AML-193 (cell line): ENCODE measurements around the gene NPSR1.
A peak's percentile ranks its signal among the peaks of the same experiment; 100 is the strongest.
"Not testable (repeated sequence)": the region's sequence is repeated elsewhere in the genome, so short reads cannot be mapped to it uniquely, and the experiment has no call there.

Experiments used
- DNase-seq, 2 experiments: peaks; one replicate each; lab custom pipeline; 2025; lab: John Stamatoyannopoulos, UW

Gene NPSR1

DNA sequence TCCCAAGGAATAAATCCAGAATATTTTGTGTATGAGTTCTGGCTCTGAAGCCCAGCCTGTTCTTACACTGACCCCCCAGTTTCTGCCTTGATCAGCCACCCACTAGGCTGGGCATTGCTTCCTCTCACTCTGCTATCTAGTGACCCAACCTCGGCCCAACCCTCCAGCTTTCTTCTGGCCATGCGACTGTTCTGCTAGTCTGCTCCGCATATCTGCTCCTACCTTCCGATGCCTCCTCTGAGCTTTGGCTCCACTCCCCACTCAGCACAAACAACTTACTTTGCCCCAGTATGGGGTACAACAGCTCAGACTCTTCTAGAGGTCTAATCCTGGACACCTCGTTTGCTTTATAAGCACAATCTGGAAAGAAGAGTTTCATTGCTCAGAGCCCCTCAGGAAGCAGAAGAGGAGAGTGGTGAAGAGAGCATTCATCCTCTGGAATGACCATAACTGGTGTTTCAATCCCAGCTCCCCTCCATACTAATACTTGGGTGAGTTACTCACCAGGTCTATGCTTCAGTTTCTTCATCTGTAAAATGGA lies 99.6 kb downstream of the NPSR1 start:
- DNase-seq = no peak

DNA sequence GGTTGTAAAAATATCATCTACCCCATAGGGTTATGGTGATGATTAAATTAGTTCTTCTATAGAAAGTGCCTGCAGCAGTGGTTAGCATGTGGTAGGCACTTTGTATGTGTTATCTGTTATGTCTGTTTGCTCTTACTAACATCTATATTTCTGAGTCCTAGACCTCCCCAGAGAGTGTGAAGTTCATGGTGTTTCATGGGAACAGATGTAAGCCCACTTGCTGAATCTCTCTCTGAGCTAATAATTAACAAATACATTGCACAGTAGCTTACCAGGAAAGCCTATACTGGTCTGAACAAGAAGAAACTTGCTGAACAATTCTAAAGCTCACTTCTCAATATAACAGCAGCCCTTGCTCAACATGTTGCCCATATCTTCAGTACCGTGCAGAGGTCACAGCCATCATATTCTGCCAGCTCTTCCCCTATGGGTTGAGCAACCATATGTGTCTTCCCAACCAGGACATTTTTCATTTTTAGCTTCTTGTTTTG lies 100.1 kb downstream of the NPSR1 start:
- no peak for DNase-seq

DNA sequence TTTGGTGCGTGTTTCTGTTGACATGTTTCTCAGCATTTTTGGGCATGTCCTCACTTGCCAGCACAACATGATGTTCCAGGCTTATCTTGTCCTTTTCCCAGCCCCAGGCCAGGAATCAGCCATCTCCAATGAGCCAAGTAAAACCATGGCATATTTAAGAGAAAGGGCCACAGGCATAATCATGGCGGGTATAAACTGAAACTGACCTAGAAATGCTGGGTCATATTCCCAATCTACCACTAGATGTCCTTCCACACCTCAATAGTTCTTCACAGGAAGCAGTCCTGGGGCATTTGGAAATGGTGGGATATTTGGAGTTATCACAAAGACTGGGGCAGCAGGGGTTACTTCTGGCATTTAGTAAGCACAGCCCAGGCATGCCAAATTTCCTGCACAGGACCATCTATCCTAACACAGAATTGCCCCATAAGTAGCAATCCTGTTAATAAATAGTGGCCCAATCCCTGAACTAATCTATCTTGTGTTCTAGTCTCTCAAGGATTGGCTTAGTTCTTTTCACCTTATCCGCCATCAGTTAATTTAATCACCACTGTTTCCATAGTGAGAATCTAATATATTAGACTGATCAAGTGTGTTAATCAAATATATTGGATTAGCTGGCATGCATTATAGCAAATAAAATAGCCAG lies 101.6 kb downstream of the NPSR1 start:
- DNase-seq = peak; percentile 3 to 22

DNA sequence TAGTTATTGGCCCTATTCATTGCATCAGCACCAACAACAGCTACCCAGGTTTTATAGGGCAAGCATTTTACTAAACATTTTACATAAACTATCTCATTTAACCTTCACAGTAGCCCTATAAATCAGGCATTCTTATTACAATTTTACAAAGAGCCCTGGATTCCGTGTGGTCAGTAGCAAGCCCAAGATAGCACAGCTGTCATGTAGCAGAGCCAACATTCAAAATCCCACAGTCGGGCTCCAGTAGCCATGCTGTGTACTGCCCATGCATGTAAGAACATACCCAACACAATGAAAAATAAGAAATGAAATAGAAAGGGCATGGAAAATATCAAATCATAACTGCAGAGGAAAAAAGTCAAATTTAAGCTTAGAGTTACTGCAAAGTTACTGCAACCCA lies 102.3 kb downstream of the NPSR1 start:
- DNase-seq = no peak

DNA sequence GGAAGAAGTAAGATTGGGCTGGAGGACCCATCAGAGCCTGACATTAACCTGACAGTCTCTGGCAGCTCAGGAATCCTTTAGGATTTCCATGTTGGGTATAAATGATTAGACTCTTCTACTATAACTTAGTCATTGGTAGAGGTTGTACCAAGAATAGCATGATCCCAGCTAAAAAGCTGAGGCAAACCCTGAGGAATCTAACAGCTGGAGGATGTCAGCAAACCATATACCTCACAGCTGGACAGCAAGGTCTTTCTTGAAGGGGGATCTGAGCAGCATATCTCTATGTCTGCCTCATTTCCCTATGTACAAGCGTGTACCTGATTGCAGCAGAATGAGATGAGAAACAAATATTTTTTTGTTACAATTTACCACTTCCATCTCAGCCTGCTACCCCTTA lies 103.2 kb downstream of the NPSR1 start:
- no peak for DNase-seq

DNA sequence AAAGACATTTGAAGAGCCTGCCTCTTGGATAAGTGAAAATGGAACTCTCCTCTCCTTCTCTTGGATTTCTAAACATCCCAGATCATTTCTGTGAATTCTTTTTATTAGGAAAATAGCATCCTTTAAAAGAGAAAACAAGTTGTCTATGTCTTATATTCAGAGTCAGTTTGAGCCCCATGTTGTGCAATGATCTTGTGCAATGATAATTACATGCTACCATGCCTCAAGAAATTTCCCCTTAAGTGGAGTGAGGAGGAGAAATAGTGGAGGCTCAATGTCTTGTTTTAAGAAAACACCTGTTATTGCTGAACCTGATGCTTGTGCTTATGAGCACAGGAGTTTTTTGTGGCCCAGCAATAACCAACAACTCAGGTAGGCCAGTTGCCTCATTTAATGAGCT lies 103.6 kb downstream of the NPSR1 start:
- peak; percentile 1 to 17 for DNase-seq

DNA sequence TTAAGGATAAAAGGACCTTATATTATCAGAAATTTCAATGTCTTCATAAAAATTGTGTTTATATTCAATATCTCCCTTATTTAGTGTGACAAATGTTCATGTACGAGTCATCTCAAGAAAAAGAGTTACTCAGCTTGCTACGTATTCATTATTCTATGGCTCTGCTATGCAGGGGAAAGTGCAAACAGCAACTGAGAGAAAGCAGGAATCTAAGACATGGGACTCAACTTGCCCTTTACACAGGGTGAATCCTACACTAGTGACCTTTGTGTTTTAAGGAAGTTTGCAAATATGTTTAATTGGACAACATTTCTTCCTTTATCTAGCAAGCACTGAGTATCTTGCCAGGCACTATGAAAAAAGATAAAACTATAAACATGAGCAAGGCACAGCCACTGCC lies 104.7 kb downstream of the NPSR1 start:
- DNase-seq = no peak

DNA sequence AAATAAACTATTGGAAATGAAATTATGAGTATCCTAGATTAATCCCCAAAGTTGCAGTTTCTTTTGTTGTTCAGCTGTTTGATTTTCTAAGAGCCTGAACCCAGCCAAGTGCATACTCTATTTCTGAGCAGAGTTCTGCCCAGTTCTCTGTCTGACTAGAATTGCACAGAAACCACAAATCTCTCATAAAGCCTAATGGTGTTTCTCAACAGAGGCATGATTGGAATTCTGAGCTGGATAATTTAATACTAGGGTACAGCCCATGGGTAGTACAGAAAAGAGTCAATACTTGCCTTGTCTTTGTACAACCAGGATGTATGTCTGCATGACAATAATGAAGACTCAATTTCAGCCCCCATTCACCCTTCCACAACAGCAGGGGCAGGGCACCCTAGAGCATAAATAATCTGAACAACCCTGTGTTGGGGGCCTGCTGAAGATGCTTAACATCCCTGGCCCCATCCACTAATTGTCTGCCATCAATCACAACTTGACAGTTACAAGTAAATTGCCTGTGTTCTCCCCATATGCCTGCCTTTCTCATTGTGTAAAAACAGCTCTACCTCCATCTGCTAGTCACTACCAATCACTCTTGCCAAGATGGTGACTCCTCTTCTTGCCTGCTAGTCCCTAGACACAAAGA lies 114.4 kb downstream of the NPSR1 start:
- DNase-seq = no peak

DNA sequence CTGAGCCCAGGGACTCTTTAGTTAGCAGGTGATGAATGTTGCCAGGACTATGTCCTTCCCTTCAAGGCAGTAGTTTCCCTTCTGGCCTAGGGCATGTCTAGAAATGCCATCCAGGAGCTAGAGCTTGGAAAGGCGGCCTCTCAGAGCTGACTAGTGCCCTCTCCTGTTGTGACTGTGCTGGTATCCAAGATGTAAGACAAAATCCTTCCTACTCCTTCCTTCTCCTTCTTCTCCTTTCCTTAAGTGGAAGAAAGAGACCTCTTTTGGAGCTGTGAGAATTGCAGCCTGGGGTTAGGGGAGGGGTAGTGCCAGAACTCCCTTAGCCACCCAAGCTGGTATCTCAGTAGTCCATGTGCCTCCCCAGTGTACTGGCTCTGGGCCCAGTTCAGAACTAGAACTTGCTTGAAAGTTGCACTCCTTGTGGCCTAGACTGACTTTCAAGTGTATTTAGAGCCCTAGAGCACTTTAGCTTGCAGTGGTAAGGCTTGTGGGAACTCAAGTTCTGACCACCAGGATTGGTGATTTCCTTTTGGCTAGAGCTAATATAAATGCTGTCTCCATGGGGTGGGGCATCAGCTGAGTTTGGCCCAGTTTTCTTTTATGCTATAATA lies 118.8 kb downstream of the NPSR1 start:
- DNase-seq = no peak

DNA sequence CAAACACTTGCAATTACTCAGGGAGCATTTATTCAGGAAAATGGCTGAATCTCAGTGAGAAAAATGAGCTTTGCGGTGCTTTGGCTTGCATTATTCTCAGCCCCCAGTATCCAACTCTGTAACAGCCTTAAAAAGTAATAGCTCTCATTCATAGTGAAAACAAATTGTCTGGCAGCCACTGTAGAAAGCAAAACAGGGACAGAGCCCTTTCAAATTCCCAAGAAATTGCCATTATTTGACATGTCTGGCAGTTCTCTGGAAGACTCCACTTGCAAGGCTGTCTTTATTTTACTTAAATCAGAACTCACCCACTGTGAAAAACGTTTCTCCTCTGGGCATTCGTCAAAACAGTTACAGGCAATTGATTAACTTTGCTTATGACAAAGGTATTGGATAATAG lies 122.5 kb downstream of the NPSR1 start:
- DNase-seq = no peak

DNA sequence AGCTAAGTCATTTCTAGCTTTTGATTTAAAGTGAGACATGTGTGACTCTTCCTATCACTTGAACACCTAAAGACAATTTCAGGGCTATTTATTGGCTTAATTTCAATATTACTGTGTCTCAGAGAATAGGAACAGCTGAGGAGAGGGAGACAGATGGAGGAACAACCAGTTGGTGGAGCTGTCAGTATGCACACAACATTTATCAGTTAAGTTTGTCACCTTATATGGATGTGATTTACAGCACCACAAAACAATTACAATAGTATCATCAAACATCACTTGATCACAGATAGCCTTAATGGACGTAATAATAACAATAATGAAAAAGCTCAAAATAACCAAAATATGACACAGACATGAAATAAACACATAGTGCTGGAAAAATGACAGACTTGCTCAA lies 129.6 kb downstream of the NPSR1 start:
- no peak for DNase-seq

DNA sequence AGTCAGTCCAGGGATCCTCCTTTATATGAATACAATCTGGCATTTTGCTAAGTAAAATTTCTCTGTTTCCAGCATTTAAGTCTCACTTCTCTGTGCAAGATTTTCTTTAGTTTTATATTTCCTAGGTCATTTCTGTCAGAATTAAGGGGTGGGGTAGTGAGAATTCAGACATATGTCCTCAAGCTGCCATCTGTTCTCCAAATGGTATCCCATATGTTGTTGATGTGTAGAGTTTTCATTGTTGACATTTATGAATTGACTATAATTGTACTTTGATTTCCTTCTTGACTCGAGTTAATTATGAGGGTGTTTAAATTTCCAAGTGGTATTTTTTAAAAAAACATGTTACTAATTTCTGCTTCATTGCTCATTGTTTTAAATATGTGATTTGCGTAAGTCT lies 148.8 kb downstream of the NPSR1 start:
- no peak for DNase-seq

DNA sequence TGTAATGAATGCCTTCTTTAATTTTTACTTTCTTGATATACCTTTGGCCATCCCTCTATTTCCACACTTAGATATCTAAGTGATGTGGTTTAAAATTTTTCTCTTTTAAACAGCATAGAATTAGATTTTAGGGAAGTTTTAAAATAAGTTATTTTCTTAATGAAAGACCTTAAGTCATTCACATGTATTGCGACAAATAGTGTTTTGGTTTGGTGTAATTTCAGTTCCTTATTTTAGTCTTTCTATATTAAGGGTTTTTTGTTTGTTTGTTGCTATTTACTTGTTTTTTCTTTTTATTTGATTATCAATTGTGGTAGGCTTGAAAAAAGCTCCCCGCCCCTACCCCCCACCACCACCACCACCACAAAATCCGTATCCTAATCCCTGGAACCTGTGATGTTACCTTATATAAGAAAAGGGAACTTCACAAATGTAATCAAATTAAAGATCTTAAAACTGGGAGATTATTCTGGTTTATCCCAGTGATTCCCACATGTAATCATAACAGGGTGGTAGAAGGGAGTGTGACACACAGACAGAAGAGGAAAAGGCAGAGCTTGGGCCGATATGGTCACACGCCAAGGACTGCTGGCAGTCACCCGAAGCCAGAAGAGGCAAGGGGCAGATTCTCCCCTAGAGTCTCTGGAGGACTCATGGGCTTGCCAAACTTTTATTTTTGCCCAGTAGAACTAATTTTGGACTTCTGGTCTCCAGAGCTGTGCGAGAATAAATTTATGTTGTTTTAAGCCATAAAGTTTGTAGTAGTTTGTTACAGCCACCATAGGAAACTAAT lies 149.7 kb downstream of the NPSR1 start:
- no peak for DNase-seq

DNA sequence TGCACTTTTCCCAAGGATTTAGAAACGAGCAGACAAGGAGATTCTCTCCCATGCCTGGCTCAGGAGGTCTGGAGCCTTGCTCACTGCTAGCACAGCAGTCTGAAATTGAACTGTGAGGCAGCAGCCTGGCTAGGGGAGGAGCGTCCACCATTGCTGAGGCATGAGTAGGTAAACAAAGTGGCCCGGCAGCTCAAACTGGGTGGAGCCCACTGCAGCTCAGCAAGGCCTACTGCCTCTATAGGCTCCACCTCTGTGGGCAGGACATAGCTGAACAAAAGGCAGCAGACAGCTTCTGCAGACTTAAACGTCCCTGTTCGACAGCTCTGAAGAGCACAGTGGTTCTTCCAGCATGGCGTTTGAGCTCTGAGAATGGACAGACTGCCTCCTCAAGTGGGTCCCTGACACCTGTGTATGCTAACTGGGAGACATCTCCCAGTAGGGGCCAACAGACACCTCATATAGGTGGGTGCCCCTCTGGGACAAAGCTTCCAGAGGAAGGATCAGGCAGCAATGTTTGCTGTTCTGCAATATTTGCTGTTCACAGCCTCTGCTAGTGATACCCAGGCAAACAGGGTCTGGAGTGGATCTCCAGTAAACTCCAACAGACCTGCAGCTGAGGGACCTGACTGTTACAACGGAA lies 156.3 kb downstream of the NPSR1 start:
- not testable (repeated sequence) for DNase-seq

DNA sequence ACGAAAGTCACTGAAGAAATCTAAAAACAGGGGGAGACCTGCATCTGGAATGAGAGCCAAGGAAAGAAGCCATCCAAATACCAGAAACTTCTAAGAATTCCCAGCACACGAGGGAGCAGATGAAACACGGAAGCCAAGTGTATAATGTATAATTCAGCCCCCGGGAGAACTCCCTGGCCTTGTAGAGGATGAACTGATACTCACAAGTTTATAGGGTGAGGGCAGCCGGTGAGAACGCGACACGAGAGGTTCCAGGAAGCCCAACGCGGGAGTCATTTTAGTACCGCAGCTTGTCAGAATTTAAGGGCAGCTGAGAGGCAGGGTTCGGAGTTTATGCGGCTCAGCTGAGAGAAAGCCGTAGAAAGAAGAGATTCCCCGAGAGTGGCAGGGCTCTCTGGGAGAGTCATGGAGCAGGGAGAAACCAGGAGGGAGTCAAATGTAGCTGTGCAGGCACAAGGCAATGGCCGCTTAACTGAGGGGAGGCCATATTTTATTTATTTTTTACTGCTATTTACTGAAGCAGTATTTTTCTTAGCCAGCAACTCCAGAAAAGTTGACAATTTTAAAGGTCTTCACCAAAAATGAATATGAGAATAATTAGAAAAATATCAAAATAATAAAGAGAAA lies 164.0 kb downstream of the NPSR1 start:
- DNase-seq = no peak

DNA sequence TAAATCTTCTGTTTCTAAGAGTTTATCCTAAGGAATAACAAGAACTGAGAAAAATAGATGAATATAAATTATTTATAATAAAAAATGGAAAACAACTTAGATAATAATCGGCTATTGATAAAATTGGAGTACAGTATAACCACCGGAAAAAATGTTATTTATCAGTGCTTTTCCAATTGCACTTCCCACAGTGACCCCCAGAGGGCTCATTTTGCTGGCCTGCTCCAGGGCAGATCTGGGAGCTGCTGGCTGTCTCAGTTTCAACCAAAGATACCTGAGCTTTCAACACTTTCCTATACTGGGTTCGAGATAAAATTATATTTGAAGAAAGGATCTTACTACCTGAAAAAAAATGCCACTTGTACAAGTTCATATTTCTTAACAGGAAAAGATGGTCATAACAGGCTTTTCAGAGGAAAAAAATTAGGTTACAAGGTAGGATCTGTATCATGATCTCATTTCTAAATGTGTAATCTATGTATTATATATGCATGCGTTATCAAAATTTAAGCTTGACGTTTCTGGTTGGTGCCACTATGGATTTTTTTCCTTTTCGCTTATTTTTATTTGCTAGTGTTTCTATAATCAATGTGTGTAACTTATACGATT lies 165.7 kb downstream of the NPSR1 start:
- peak; percentile 18 to 23 for DNase-seq

DNA sequence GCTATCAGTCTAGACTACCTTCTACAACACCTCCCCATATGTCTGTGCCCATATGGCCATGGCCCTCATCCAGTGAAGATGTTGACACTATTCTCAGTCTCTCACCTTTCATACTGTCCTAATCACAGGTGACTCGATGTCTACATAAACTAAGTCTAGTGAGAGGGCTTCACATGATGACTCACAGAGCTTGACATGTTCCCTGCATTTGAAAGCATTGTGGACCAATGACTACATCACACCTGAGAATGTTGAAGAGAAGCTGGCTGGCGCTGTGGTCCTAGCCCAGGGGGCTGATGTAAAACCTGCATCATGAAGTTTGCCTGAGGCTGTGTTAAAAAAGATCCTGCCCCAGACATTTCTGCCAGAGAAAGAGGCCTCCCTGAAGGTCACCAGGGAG lies 167.2 kb downstream of the NPSR1 start:
- no peak for DNase-seq

DNA sequence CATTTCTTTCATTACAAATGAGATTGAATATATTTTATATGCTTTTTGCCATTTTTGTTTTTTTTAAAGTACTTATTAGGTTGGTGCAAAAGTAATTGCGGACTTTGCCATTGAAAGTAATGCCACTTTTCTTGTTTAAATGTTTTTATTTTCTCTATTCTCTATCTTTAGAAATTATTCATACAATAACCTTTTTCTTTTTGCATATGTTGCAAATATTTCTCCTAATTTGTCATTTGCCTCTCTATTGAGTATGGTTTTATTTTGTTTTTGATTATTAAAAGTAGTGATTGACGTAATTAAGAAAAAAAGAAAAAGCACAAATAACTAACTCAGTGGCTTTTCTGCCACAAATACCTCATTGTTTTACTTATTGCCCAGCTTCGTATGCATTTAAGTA lies 172.4 kb downstream of the NPSR1 start:
- DNase-seq = no peak

DNA sequence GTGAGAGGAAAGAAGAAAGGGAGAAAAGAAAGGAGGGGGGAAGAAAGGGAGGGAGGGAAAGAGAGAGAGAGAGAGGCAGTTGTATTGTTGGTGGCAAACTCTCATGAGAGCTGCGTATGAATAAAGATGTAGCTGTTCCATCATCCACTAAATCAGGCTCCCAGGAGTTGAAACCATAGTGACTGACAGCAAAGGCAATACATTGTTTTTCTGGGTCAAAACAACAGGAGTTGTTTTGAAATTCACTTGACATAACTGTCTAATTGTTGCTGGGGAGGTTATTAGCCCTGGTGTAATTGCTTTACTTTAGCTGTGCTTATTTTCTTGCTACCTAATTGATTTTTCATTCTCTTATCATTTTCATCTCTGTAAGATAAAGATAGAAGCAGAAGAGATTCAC lies 173.4 kb downstream of the NPSR1 start:
- no peak for DNase-seq

DNA sequence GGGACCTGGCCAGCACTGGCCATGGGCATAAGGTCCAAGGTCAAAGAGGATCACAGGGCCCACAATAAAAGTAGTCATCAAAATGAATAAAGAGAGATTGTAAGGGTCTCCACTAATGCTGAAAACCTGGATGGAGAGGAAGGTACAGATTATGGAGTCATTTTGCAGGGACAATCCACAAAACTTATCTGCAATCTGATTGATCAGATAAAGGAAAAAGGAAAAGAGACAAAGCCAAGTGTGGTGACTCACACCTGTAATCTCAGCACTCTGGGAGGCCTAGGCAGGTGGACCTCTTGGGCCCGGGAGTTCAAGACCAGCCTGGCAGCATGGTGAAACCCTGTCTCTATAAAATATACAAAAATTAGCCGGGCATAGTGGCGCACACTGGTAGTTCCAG lies 174.0 kb downstream of the NPSR1 start:
- no peak for DNase-seq
